Endothelial cell of umbilical vein (primary cell): ENCODE results near the gene ZNG1A.
"Not testable (repeated sequence)": the region's sequence is repeated elsewhere in the genome, so short reads cannot be mapped to it uniquely, and the experiment has no call there.

Source experiments
- EZH2 ChIP-seq: IDR thresholded peaks from 2 replicates; pipeline ENCODE4 v1.6.1; 2012; ENCODE audit warnings: borderline replicate concordance, low read depth, mild to moderate bottlenecking, moderate library complexity, low read length, inconsistent platforms; ENCODE audit not compliant: severe bottlenecking
- FOS ChIP-seq: IDR thresholded peaks from 2 replicates; pipeline ENCODE4 v1.6.1; 2011; ENCODE audit warnings: mild to moderate bottlenecking, low read length, moderate library complexity, borderline replicate concordance; ENCODE audit not compliant: insufficient read depth
- GATA2 ChIP-seq: IDR thresholded peaks from 2 replicates; pipeline ENCODE4 v1.7.0; 2011; ENCODE audit warnings: low read depth, mild to moderate bottlenecking, moderate library complexity, mixed read lengths, low read length; ENCODE audit not compliant: insufficient read length, insufficient read depth
- JUN ChIP-seq: IDR thresholded peaks from 2 replicates; pipeline ENCODE4 v1.6.1; 2011; ENCODE audit warnings: borderline replicate concordance, low read depth; ENCODE audit not compliant: insufficient read length, insufficient read depth
- MYC ChIP-seq: IDR thresholded peaks from one replicate; pipeline ENCODE4 v1.6.1; 2011; ENCODE audit warnings: mild to moderate bottlenecking, low read depth, low read length
- POLR2A ChIP-seq: IDR thresholded peaks from 2 replicates; pipeline ENCODE4 v1.6.1; 2012; ENCODE audit warnings: low read depth, mild to moderate bottlenecking, control low read depth, low read length
- POLR2AphosphoS5 ChIP-seq: IDR thresholded peaks from 2 replicates; pipeline ENCODE4 v1.6.1; 2012; ENCODE audit warnings: low read depth, mild to moderate bottlenecking, control low read depth, low read length, moderate library complexity; ENCODE audit not compliant: insufficient read depth
- TF ChIP-seq, protein P1 (sequence below), 2 donors: IDR thresholded peaks; 1 replicate in 1 of 2; 2 replicates in 1 of 2; pipeline ENCODE4 v1.5.1; 2011; ENCODE audit warnings: low read length in 2 of 2, mild to moderate bottlenecking in 2 of 2, moderate library complexity in 2 of 2, control low read depth in 1 of 2, inconsistent platforms in 1 of 2, low read depth in 1 of 2; ENCODE audit not compliant: insufficient read depth in 1 of 2; ENCODE audit errors: extremely low read depth in 1 of 2
- TF ChIP-seq, protein P2 (sequence below): IDR thresholded peaks from 2 replicates; pipeline ENCODE4 v1.6.1; 2011; ENCODE audit not compliant: insufficient read depth, insufficient read length

DNA sequence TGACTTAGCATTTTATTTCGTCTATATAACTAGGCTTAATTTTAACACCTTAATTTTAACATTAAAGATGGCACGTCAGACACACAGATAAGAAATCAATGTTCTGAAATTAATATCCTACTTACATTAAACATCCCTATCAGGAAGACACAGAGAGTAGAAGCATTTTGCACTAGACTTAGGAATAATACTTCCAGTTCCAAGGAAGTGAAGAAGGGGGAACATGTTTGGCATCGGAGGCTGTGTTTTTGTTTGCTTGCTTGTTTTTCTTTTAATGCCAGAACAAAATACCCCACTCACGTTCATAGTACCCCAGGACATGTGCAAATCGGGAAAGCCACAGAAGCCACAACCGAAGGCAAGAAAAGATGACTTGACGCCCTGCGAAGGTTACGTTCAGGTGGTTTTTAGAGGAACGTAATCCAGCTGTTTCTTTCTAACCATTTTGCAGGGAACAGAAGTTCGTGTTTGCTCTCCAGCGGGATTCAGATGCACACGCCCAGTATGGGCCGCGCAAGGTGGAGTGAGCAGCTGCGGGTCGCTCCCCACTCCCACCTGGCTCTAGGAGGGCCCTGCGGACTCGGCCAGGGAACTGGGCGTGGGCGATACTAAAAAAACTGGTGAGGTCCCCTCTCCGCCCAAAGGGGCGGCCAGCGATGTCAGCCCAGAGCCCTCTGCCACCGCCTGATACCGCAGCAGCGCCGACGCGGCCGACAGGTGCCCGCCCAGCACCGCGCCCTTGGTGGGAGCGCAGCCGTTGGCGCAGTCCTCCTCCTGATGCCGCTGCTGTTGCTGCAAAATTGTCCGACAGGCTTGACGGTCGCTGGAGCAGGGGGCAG lies 62.4 kb downstream of the ZNG1A start:
- not testable (repeated sequence) for TF ChIP-seq POLR2A, POLR2AphosphoS5, GATA2, FOS, JUN, MYC
- TF ChIP-seq, protein P1, sequence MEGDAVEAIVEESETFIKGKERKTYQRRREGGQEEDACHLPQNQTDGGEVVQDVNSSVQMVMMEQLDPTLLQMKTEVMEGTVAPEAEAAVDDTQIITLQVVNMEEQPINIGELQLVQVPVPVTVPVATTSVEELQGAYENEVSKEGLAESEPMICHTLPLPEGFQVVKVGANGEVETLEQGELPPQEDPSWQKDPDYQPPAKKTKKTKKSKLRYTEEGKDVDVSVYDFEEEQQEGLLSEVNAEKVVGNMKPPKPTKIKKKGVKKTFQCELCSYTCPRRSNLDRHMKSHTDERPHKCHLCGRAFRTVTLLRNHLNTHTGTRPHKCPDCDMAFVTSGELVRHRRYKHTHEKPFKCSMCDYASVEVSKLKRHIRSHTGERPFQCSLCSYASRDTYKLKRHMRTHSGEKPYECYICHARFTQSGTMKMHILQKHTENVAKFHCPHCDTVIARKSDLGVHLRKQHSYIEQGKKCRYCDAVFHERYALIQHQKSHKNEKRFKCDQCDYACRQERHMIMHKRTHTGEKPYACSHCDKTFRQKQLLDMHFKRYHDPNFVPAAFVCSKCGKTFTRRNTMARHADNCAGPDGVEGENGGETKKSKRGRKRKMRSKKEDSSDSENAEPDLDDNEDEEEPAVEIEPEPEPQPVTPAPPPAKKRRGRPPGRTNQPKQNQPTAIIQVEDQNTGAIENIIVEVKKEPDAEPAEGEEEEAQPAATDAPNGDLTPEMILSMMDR (IDR thresholded peaks at IDR 0.05; ENCODE audit: extremely low read depth in 1 of 2, insufficient read depth in 1 of 2, low read depth in 1 of 2, low read length in 2 of 2), result not testable (repeated sequence)
- peak; percentile 25 for TF ChIP-seq EZH2
- TF ChIP-seq, protein P2, sequence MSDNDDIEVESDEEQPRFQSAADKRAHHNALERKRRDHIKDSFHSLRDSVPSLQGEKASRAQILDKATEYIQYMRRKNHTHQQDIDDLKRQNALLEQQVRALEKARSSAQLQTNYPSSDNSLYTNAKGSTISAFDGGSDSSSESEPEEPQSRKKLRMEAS, result not testable (repeated sequence)
